ENCODE results near the gene MAP3K9. TPM values are rescaled to one million over a fixed set of nuclear protein-coding genes. Genes with fewer than 3 reads are reported as not detected.

The MAP3K9 gene
- total and polyA plus RNA-seq, 2 of the 8 experiments (the other 6 are each of a cell fraction or from before 2014, with no cell fraction given): 9.8 to 24.7 TPM

GRCh38 chr14:70808416-70809224 lies 693 bp downstream of the MAP3K9 start (continued):
- TF ChIP-seq, protein P1, sequence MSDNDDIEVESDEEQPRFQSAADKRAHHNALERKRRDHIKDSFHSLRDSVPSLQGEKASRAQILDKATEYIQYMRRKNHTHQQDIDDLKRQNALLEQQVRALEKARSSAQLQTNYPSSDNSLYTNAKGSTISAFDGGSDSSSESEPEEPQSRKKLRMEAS (IDR thresholded peaks at IDR 0.05): 0 out of 2 replicates have a peak, but pooled peaks have one; percentile 23
- TF ChIP-seq SIN3A (conservative IDR thresholded peaks at IDR 0.05 in 1 of 2, IDR thresholded peaks at IDR 0.05 in 1 of 2; ENCODE audit: low read depth in 1 of 2, low read length in 2 of 2) (peak in 1 of 2 experiments; percentile 33; a peak in 1 of 4 replicates), SAP30 (IDR thresholded peaks at IDR 0.05; ENCODE audit: insufficient read depth, insufficient replicate concordance, low read length) (no peak), CREB1 (IDR thresholded peaks at IDR 0.05) (no peak), RBBP5 (IDR thresholded peaks at IDR 0.05; ENCODE audit: borderline replicate concordance, low read depth, low read length) (0 out of 2 replicates have a peak, but pooled peaks have one; percentile 26), ASH2L (IDR thresholded peaks at IDR 0.05; ENCODE audit: low read length) (peak; percentile 48)

Measured in H1 (cell line).